Stomach (tissue), 4 donors: Measurements from ENCODE around the gene AFAP1.

Source experiments
- EP300 ChIP-seq: sonication (generic); formaldehyde crosslinking; IDR thresholded peaks from one replicate; pipeline ENCODE4 v1.6.1; 2017; ENCODE audit warnings: antibody characterized with exemption
- POLR2A ChIP-seq, 4 donors: fragments of 450-650 bp; IDR thresholded peaks; one replicate each; pipeline ENCODE4 v1.6.1; 2016; ENCODE audit warnings: antibody characterized with exemption in 4 of 4, control low read depth in 2 of 4, mild to moderate bottlenecking in 1 of 4, moderate library complexity in 1 of 4
- POLR2AphosphoS5 ChIP-seq, 3 donors: sonication (generic); formaldehyde crosslinking; IDR thresholded peaks; one replicate each; pipeline ENCODE4 v1.6.1; 2016; ENCODE audit warnings: antibody characterized with exemption in 3 of 3
- TF ChIP-seq, protein P1 (sequence below), 7 experiments: fragments of 450-650 bp in 4 of 7; fragments of 200-600 bp in 3 of 7; sonication (generic) in 3 of 7; IDR thresholded peaks; one replicate each; pipeline ENCODE4 v1.5.1; 2016 to 2019; ENCODE audit warnings: antibody characterized with exemption in 7 of 7, control low read depth in 2 of 7, mild to moderate bottlenecking in 1 of 7

DNA sequence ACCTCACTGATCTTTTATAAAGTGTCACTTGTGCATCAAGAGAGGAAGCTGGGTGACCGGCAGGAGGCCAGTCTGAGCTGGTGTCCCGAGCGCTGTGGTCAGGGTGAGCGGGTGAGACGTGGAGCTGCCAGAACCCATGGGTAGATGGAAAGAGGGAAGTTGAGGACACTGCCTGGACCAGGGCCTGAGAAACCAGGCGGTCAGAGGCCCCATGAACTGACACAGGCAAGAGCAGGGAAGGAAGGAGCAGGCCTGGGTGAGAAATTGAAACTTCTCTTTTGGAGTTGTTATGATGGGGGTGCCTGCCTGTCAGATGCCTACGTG is 192.6 kb downstream of the AFAP1 start:
- TF ChIP-seq, protein P1, sequence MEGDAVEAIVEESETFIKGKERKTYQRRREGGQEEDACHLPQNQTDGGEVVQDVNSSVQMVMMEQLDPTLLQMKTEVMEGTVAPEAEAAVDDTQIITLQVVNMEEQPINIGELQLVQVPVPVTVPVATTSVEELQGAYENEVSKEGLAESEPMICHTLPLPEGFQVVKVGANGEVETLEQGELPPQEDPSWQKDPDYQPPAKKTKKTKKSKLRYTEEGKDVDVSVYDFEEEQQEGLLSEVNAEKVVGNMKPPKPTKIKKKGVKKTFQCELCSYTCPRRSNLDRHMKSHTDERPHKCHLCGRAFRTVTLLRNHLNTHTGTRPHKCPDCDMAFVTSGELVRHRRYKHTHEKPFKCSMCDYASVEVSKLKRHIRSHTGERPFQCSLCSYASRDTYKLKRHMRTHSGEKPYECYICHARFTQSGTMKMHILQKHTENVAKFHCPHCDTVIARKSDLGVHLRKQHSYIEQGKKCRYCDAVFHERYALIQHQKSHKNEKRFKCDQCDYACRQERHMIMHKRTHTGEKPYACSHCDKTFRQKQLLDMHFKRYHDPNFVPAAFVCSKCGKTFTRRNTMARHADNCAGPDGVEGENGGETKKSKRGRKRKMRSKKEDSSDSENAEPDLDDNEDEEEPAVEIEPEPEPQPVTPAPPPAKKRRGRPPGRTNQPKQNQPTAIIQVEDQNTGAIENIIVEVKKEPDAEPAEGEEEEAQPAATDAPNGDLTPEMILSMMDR (IDR thresholded peaks at IDR 0.05), result no peak
- TF ChIP-seq POLR2AphosphoS5 (IDR thresholded peaks at IDR 0.05) (no peak), EP300 (no peak), POLR2A (IDR thresholded peaks at IDR 0.05) (no peak)
